Fibroblast of mammary gland (primary cell): Measurements from ENCODE around the gene CFAP20DC.
"Not testable (repeated sequence)": the region's sequence is repeated elsewhere in the genome, so short reads cannot be mapped to it uniquely, and the experiment has no call there.

Experiments used
- DNase-seq: peaks from one replicate; pipeline ENCODE4 v3.0.0-alpha.2; 2010; ENCODE audit warnings: low read depth
- H3K4me3 ChIP-seq: 2 replicates; pipeline ENCODE4 v1.5.1; 2011; ENCODE audit warnings: low read depth, mild to moderate bottlenecking, low read length, moderate library complexity; ENCODE audit not compliant: control insufficient read depth
- TF ChIP-seq, protein P1 (sequence below): conservative IDR thresholded peaks from 2 replicates; pipeline ENCODE4 v1.5.1; 2011; ENCODE audit warnings: low read depth, low read length, inconsistent platforms; ENCODE audit not compliant: control insufficient read depth, insufficient read depth

The CFAP20DC gene

DNA sequence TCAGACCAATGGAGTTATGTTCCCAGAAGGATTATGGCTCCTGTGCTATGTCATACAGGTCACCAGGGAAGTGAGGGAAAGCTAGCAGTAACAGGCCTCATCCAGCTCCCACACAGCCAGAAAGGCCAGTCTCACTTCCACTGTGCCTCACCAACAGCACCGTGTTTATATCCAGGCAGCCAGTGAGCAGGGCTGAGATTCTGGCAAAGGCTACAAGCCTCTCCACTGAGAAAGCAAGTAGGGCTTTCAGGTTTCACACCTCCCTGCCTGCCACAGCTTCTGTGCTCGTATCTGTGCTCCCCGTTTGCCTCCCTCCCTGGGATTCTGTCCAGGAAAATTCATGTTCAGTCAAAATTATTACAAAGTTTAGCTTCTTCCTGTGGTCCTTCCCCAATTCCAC is 14.9 kb upstream of the CFAP20DC start:
- no peak overlapping the region for H3K4me3 ChIP-seq
- no peak for DNase-seq
- TF ChIP-seq, protein P1, sequence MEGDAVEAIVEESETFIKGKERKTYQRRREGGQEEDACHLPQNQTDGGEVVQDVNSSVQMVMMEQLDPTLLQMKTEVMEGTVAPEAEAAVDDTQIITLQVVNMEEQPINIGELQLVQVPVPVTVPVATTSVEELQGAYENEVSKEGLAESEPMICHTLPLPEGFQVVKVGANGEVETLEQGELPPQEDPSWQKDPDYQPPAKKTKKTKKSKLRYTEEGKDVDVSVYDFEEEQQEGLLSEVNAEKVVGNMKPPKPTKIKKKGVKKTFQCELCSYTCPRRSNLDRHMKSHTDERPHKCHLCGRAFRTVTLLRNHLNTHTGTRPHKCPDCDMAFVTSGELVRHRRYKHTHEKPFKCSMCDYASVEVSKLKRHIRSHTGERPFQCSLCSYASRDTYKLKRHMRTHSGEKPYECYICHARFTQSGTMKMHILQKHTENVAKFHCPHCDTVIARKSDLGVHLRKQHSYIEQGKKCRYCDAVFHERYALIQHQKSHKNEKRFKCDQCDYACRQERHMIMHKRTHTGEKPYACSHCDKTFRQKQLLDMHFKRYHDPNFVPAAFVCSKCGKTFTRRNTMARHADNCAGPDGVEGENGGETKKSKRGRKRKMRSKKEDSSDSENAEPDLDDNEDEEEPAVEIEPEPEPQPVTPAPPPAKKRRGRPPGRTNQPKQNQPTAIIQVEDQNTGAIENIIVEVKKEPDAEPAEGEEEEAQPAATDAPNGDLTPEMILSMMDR, result no peak

DNA sequence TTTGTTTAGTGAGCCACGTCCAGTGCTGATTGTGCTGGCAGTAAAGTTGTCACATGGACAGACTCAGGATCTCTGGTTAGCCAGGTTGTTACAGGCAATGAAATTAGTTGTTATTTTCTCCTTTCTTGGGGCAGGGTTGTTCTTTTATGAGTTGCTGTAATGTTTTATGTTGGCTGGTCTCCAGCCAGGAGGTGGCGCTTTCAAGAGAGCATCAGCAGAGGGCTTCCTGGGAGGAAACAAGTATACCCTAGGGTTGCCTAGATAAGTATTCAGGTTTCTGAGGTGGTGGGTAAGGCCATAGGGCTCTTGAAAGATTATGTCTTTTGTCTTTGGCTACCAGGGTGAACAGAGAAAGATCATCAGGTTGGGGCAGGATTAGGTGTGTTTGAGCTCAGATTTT is 14.5 kb upstream of the CFAP20DC start:
- TF ChIP-seq, protein P1, result no peak
- no peak for DNase-seq

DNA sequence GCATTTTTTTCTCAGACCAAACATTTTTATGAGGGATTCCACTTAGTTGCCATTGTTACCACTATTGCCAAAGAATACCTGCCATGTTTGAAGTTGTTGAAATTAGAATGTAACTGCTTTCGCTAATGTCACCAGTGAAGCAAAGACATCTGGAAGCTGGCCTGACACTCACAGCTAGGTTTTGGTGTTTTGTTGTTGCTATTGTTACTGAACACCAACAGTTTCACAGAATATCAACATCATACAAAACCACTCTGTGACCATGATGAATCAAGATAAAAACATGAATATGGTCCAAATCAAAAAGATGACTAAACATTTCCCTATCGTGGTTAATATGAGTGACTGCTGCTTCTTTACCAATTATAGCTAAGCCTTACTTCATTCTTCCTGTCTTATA is 6.9 kb upstream of the CFAP20DC start:
- DNase-seq, result peak; percentile 32
- TF ChIP-seq, protein P1, result no peak
- H3K4me3 ChIP-seq, result no peak overlapping the region

More for the DNA sequence above, 14.5 kb upstream of the CFAP20DC start:
- H3K4me3 ChIP-seq, result no peak overlapping the region

DNA sequence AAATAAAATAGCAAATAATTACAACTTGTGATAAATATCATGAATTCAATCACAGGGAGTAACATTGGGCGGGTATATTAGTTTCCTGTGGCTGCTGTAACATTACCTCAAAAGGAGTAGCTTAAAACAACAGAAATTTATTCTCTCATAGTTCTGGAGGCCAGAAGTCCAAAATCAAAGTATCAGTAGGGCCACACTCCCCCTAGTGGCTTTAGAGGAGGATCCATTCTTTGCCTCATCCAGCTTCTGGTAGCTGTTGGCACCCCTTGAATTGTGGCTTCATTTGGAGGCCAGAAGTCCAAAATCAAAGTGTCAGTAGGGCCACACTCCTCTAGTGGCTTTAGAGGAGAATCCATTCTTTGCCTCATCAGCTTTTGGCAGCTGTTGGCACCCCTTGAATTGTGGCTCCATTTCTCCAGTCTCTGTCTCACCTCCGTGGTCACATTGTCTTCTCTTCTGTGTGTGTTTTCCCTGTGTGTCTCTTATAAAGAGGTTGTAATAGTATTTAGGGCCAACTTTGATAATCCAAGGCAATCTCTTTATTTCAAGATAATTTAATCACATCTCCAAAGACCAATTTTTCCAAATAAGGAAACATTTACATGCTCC is 3.1 kb upstream of the CFAP20DC start:
- DNase-seq, result peak; percentile 62
- H3K4me3 ChIP-seq, result no peak overlapping the region
- TF ChIP-seq, protein P1, result peak; percentile 74

DNA sequence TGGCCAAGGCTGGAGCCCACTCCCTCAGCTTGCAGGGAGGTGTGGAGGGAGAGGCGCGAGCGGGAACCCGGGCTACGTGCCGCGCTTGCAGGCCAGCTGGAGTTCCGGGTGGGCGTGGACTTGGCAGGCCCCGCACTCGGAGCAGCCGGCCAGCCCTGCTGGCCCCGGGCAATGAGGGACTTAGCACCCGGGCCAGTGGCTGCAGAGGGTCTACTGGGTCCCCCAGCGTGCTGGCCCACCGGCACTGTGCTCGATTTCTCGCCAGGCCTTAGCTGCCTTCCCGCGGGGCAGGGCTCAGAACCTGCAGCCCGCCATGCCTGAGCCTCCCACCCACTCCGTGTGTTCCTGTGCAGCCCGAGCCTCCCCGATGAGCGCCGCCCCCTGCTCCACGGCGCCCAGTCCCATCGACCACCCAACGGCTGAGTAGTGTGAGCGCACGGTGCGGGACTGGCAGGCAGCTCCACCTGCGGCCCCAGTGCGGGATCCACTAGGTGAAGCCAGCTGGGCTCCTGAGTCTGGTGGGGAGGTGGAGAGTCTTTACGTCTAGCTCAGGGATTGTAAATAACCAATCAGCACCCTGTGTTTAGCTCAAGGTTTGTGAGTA is 1.1 kb upstream of the CFAP20DC start:
- H3K4me3 ChIP-seq, result not testable (repeated sequence)

DNA sequence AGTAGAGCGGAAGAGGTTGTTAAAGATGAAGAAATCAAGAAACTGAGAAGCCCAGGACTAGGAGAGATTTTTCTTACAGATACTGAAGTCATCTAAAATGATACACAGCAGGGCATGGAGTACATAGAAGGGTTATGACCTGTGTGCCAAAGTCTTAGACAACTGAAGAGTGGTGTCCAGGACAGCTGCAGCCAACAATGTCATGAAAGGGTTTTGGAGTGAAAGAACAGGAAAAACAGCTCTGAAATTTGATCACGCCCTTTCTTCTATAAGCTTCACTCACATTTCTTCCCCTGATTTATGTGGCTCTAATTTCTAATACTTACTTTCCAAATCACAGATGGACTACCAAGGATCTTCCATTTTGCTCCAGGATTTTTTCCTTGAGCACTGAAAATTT is 3.0 kb downstream of the CFAP20DC start:
- TF ChIP-seq, protein P1, result no peak
- no peak overlapping the region for H3K4me3 ChIP-seq
- no peak for DNase-seq

More for the DNA sequence above, 1.1 kb upstream of the CFAP20DC start:
- DNase-seq, result not testable (repeated sequence)

DNA sequence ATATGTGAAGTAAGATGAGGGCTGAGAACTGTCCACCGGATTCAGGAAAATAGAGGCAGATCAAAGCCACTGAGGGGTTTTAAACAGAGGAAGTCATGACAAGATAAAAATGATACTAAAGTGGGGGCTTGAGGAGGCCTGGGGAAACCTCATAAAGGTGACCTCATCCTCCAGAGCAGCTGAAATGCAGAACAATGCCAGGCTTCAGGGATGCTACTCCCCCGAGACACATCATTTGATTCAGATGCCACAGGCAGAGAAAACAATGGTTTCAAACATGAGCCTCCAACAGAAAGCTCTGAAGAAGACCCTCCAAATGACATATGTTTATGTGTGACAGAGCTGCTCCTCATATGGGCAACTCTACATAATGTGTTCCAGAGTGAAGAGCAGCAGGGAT is 6.4 kb downstream of the CFAP20DC start:
- TF ChIP-seq, protein P1, result no peak
- no peak overlapping the region for H3K4me3 ChIP-seq
- no peak for DNase-seq
